Gastrocnemius medialis (tissue), 4 donors: ENCODE results near the gene KCNQ1. TPM values are rescaled to one million over a fixed set of nuclear protein-coding genes. Genes with fewer than 3 reads are reported as not detected.

Experiments
- ATAC-seq, 2 donors: fragments of 150-250 bp; one replicate each; pipeline ENCODE4 v1.9.1; 2016
- DNase-seq, 2 donors: peaks; one replicate each; pipeline ENCODE4 v3.0.0-alpha.2; 2019
- H3K27ac ChIP-seq, 4 donors: fragments of 200-600 bp; sonication (generic); 1 replicate in 1 of 4; 2 replicates in 3 of 4; pipeline ENCODE4 v1.5.1; 2016 to 2018; ENCODE audit warnings: mild to moderate bottlenecking in 2 of 4, moderate library complexity in 1 of 4
- H3K27me3 ChIP-seq, 3 donors: fragments of 200-600 bp; sonication (generic) in 2 of 3; 1 replicate in 1 of 3; 2 replicates in 2 of 3; pipeline versions ENCODE4 v1.5.1 to v1.6.0; 2016 to 2019; ENCODE audit warnings: mild to moderate bottlenecking in 1 of 3, moderate library complexity in 1 of 3
- H3K36me3 ChIP-seq, 2 donors: fragments of 200-600 bp; sonication (generic) in 1 of 2; one replicate each; pipeline ENCODE4 v1.5.1; 2017 to 2018
- H3K4me1 ChIP-seq, 2 donors: fragments of 200-600 bp; sonication (generic) in 1 of 2; one replicate each; pipeline ENCODE4 v1.5.1; 2016 to 2017; ENCODE audit warnings: mild to moderate bottlenecking in 2 of 2
- H3K4me3 ChIP-seq, 4 donors: fragments of 200-600 bp; sonication (generic) in 3 of 4; 1 replicate in 1 of 4; 2 replicates in 3 of 4; pipeline ENCODE4 v1.5.1; 2016 to 2019; ENCODE audit warnings: mild to moderate bottlenecking in 2 of 4
- H3K9me3 ChIP-seq, 3 donors: fragments of 200-600 bp; sonication (generic) in 2 of 3; 1 replicate in 1 of 3; 2 replicates in 2 of 3; pipeline ENCODE4 v1.5.1; 2016 to 2019
- CTCF ChIP-seq, 5 experiments: fragments of 450-650 bp in 3 of 5; fragments of 200-600 bp in 2 of 5; sonication (generic) in 2 of 5; IDR thresholded peaks in 4 of 5; conservative IDR thresholded peaks in 1 of 5; 1 replicate in 4 of 5; 2 replicates in 1 of 5; pipeline ENCODE4 v1.5.1; 2016 to 2019; ENCODE audit warnings: antibody characterized with exemption in 5 of 5, mild to moderate bottlenecking in 3 of 5, moderate library complexity in 3 of 5
- POLR2A ChIP-seq, 2 donors: fragments of 450-650 bp; IDR thresholded peaks; one replicate each; pipeline ENCODE4 v1.6.1; 2017; ENCODE audit warnings: antibody characterized with exemption in 2 of 2, mild to moderate bottlenecking in 2 of 2, moderate library complexity in 2 of 2
- in situ Hi-C, 4 donors: fragments of 200-750 bp; cut with MboI; loops; one replicate each; pipeline versions ENCODE4 v1.15.0 to v1.8.0; 2017; ENCODE audit warnings: low sequenced_read_pairs in 4 of 4
- intact Hi-C: fragments of 100-400 bp; cut with DNase I; formaldehyde crosslinking; loops from one replicate; pipeline ENCODE4 v1.15.1; 2023; ENCODE audit warnings: low total_unique reads
- total RNA-seq, 4 donors: library from RNA; depleted of rRNA; stranded (reverse); fragments of >200 nt; gene quantifications; one replicate each; pipeline versions ENCODE4 v1.1.0 to v1.2.3, GENCODE V29; 2016

The KCNQ1 gene
- total RNA-seq, 4 donors from 2014 or later, result 0.15 to 1.00 (median 0.67) TPM

- intact Hi-C loops, result no loop called here
- ATAC-seq (no peak), DNase-seq (peak; percentile 0 to 9)
- no peaks in the 10 kb centered on the region for H3K36me3 ChIP-seq
- H3K27ac ChIP-seq, result no peak overlapping the region
- in situ Hi-C loops, result no loop called here
- H3K27me3 ChIP-seq, result no peaks in the 10 kb centered on the region
- H3K4me3 ChIP-seq, result no peak overlapping the region
- H3K9me3 ChIP-seq, result no peaks in the 10 kb centered on the region
- H3K4me1 ChIP-seq, result no peaks in the 10 kb centered on the region
- TF ChIP-seq POLR2A (IDR thresholded peaks at IDR 0.05) (no peak), CTCF (IDR thresholded peaks at IDR 0.05 in 4 of 5, conservative IDR thresholded peaks at IDR 0.05 in 1 of 5) (no peak)
These were observed 132.5 kb downstream of the KCNQ1 start for GRCh38 chr11:2577031-2577990.

- H3K27me3 ChIP-seq, result no peaks in the 10 kb centered on the region
- in situ Hi-C loops, result no loop called here
- H3K36me3 ChIP-seq, result no peaks in the 10 kb centered on the region
- TF ChIP-seq POLR2A (IDR thresholded peaks at IDR 0.05) (no peak), CTCF (IDR thresholded peaks at IDR 0.05 in 4 of 5, conservative IDR thresholded peaks at IDR 0.05 in 1 of 5) (no peak)
- intact Hi-C loops, result no loop called here
- H3K4me1 ChIP-seq, result no peaks in the 10 kb centered on the region
- H3K9me3 ChIP-seq, result no peaks in the 10 kb centered on the region
- ATAC-seq, result no peak
- H3K27ac ChIP-seq, result no peak overlapping the region
- peak in 1 of 2 donors; percentile 1 for DNase-seq
- no peak overlapping the region for H3K4me3 ChIP-seq
These were observed 133.5 kb downstream of the KCNQ1 start for GRCh38 chr11:2577991-2578928.

GRCh38 chr11:2578929-2579270, 134.1 kb downstream of the KCNQ1 start:
- TF ChIP-seq CTCF (IDR thresholded peaks at IDR 0.05 in 4 of 5, conservative IDR thresholded peaks at IDR 0.05 in 1 of 5) (no peak), POLR2A (IDR thresholded peaks at IDR 0.05) (no peak)
- intact Hi-C loops (no loop called here), in situ Hi-C loops (no loop called here)
- no peak overlapping the region for H3K27ac ChIP-seq
- DNase-seq, result peak in 1 of 2 donors; percentile 7
- no peaks in the 10 kb centered on the region for H3K4me1 ChIP-seq
- H3K27me3 ChIP-seq, result no peaks in the 10 kb centered on the region
- H3K36me3 ChIP-seq, result no peaks in the 10 kb centered on the region
- H3K4me3 ChIP-seq, result no peak overlapping the region
- H3K9me3 ChIP-seq, result no peaks in the 10 kb centered on the region
- no peak for ATAC-seq

GRCh38 chr11:2579315-2580060, 134.7 kb downstream of the KCNQ1 start:
- no peak overlapping the region for H3K27ac ChIP-seq
- H3K9me3 ChIP-seq, result no peaks in the 10 kb centered on the region
- no peaks in the 10 kb centered on the region for H3K4me1 ChIP-seq
- no peaks in the 10 kb centered on the region for H3K36me3 ChIP-seq
- intact Hi-C loops, result no loop called here
- ATAC-seq, result no peak
- no peaks in the 10 kb centered on the region for H3K27me3 ChIP-seq
- no peak for TF ChIP-seq CTCF (IDR thresholded peaks at IDR 0.05 in 4 of 5, conservative IDR thresholded peaks at IDR 0.05 in 1 of 5)
- TF ChIP-seq POLR2A (IDR thresholded peaks at IDR 0.05), result no peak
- in situ Hi-C loops, result no loop called here
- no peak overlapping the region for H3K4me3 ChIP-seq
- DNase-seq, result peak; percentile 0 to 6
